Adrenal gland (tissue), 5 donors: ENCODE data around the gene TBC1D3B.

Experiments
- POLR2A ChIP-seq, 2 donors: fragments of 450-650 bp; IDR thresholded peaks; one replicate each; pipeline ENCODE4 v1.6.1; 2017; ENCODE audit warnings: antibody characterized with exemption in 2 of 2, mild to moderate bottlenecking in 2 of 2, moderate library complexity in 1 of 2
- TF ChIP-seq, protein P1 (sequence below), 6 experiments: fragments of 450-650 bp in 4 of 6; fragments of 200-600 bp in 2 of 6; sonication (generic) in 1 of 6; IDR thresholded peaks; 1 replicate in 5 of 6; 2 replicates in 1 of 6; pipeline versions ENCODE4 v1.5.1 to v1.8.0; 2016 to 2021; ENCODE audit warnings: antibody characterized with exemption in 6 of 6, mild to moderate bottlenecking in 2 of 6, moderate library complexity in 1 of 6
- donor health status: DM: no; HTN: no; CAD: no.

DNA sequence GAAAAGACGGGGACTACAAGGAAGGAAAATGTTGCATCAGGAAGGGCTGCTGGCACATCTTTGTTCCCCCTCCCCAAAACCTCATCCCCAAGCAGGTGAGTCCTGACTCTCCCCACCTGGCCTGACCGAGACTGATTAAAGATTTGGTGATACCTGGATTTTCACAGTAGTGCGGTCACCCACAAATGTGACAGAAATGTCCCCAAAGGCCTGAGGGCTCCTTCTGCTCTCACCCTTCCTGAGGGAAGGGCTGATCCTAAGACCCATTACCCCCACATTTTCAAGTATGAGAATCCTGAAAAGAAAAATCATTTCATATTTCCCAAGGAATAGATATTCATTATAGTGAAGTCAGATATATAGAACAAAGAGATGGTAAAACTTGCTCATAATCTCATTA, 28.8 kb downstream of the TBC1D3B start:
- TF ChIP-seq, protein P1, sequence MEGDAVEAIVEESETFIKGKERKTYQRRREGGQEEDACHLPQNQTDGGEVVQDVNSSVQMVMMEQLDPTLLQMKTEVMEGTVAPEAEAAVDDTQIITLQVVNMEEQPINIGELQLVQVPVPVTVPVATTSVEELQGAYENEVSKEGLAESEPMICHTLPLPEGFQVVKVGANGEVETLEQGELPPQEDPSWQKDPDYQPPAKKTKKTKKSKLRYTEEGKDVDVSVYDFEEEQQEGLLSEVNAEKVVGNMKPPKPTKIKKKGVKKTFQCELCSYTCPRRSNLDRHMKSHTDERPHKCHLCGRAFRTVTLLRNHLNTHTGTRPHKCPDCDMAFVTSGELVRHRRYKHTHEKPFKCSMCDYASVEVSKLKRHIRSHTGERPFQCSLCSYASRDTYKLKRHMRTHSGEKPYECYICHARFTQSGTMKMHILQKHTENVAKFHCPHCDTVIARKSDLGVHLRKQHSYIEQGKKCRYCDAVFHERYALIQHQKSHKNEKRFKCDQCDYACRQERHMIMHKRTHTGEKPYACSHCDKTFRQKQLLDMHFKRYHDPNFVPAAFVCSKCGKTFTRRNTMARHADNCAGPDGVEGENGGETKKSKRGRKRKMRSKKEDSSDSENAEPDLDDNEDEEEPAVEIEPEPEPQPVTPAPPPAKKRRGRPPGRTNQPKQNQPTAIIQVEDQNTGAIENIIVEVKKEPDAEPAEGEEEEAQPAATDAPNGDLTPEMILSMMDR (IDR thresholded peaks at IDR 0.05), result no peak
- TF ChIP-seq POLR2A (IDR thresholded peaks at IDR 0.05), result no peak
